ENCODE measurements around the gene C11orf98.

C11orf98 gene

DNA sequence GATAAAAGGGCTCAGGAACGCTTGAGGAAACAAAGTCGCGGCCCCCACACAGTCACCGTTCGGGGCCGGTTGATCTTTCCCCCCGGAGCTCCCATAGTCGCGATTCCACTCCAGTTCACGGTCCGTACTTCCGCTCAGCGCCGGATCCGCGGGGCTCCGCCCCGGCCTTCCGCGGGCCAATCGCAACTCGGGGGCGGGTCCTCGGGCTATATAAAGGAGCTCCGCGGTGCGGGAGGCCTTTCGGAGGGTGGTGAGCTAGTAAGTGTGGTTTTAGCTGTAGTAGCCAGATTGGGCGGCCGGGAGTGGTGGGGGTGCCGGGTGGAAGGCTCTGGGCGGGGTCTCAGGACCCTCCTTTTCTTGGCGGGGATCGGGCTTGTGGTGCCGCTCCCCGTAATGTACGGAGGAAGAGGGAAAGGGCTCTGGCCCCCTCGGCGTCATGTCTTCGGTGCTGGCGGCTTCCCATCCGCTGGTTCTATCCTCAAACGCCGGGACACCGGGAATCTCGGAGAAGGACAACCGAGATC, at the start of gene C11orf98, which contains the start of gene CSKMT:
TSS of gene C11orf98 (minus strand) at position 136 of the 524 bp plus-strand sequence. CDS start at position 95, 41 bp downstream.
TSS of gene CSKMT (plus strand) at position 238 of the 524 bp plus-strand sequence. CDS start 568 bp downstream, outside the sequence.
- peak within 1 kb of the TSS; percentile 98 for H3K4me3 ChIP-seq (ENCODE audit: low read length)
- H3K27ac ChIP-seq (ENCODE audit: low read length) = peak within 1 kb of the TSS; percentile 80
- H3K9me3 ChIP-seq (ENCODE audit: insufficient read depth, low read depth, low read length) = no peaks in the 10 kb centered on the region
- peak within 1 kb of the TSS; percentile 100 for H3K9ac ChIP-seq (ENCODE audit: low read depth, low read length)
- no peaks in the 10 kb centered on the region for H3K27me3 ChIP-seq (ENCODE audit: insufficient read depth, low read length)
- peaks cover 44% of the 10 kb centered on the region for H3K36me3 ChIP-seq (ENCODE audit: insufficient read depth, low read depth, low read length)
- peaks cover 10% of the 10 kb centered on the region; the same call in 1 of the 2 replicates for H3K4me1 ChIP-seq (ENCODE audit: insufficient read depth, low read length)

GRCh38 chr11:62713343-62713742, 48.3 kb upstream of the C11orf98 start:
- Histone ChIP-seq H3K9ac (ENCODE audit: low read depth, low read length) (no peak overlapping the region), H3K4me1 (ENCODE audit: insufficient read depth, low read length) (peaks cover 17% of the 10 kb centered on the region; the same call in 1 of the 2 replicates), H3K27me3 (ENCODE audit: insufficient read depth, low read length) (no peaks in the 10 kb centered on the region), H3K9me3 (ENCODE audit: insufficient read depth, low read depth, low read length) (no peaks in the 10 kb centered on the region), H3K27ac (ENCODE audit: low read length) (no peak overlapping the region), H3K4me3 (ENCODE audit: low read length) (no peak overlapping the region), H3K36me3 (ENCODE audit: insufficient read depth, low read depth, low read length) (peaks cover 79% of the 10 kb centered on the region)

- Histone ChIP-seq H3K9ac (ENCODE audit: low read depth, low read length) (no peak overlapping the region), H3K9me3 (ENCODE audit: insufficient read depth, low read depth, low read length) (no peaks in the 10 kb centered on the region), H3K4me1 (ENCODE audit: insufficient read depth, low read length) (peaks cover 22% of the 10 kb centered on the region; the same call in 1 of the 2 replicates), H3K27me3 (ENCODE audit: insufficient read depth, low read length) (no peaks in the 10 kb centered on the region), H3K36me3 (ENCODE audit: insufficient read depth, low read depth, low read length) (peaks cover 74% of the 10 kb centered on the region), H3K4me3 (ENCODE audit: low read length) (no peak overlapping the region), H3K27ac (ENCODE audit: low read length) (no peak overlapping the region)
Measured at GRCh38 chr11:62712861-62713260, 47.9 kb upstream of the C11orf98 start.

- Histone ChIP-seq H3K27me3 (ENCODE audit: insufficient read depth, low read length) (no peaks in the 10 kb centered on the region), H3K27ac (ENCODE audit: low read length) (no peak overlapping the region), H3K36me3 (ENCODE audit: insufficient read depth, low read depth, low read length) (peaks cover 69% of the 10 kb centered on the region), H3K9me3 (ENCODE audit: insufficient read depth, low read depth, low read length) (no peaks in the 10 kb centered on the region), H3K4me3 (ENCODE audit: low read length) (no peak overlapping the region), H3K4me1 (ENCODE audit: insufficient read depth, low read length) (peaks cover 26% of the 10 kb centered on the region; the same call in 1 of the 2 replicates), H3K9ac (ENCODE audit: low read depth, low read length) (no peak overlapping the region)
Measured at GRCh38 chr11:62712276-62712812, 47.3 kb upstream of the C11orf98 start.

GRCh38 chr11:62710001-62710345, 45.0 kb upstream of the C11orf98 start:
- peak overlapping the region; percentile 96 for H3K27ac ChIP-seq (ENCODE audit: low read length)
- peaks cover 49% of the 10 kb centered on the region for H3K36me3 ChIP-seq (ENCODE audit: insufficient read depth, low read depth, low read length)
- no peaks in the 10 kb centered on the region for H3K9me3 ChIP-seq (ENCODE audit: insufficient read depth, low read depth, low read length)
- H3K9ac ChIP-seq (ENCODE audit: low read depth, low read length) = peak overlapping the region; percentile 88
- H3K4me3 ChIP-seq (ENCODE audit: low read length) = peak overlapping the region; percentile 93
- H3K4me1 ChIP-seq (ENCODE audit: insufficient read depth, low read length) = peaks cover 29% of the 10 kb centered on the region; the same call in 1 of the 2 replicates
- H3K27me3 ChIP-seq (ENCODE audit: insufficient read depth, low read length) = no peaks in the 10 kb centered on the region

- Histone ChIP-seq H3K27me3 (ENCODE audit: insufficient read depth, low read length) (no peaks in the 10 kb centered on the region), H3K9me3 (ENCODE audit: insufficient read depth, low read depth, low read length) (no peaks in the 10 kb centered on the region), H3K4me3 (ENCODE audit: low read length) (peak overlapping the region; percentile 93), H3K4me1 (ENCODE audit: insufficient read depth, low read length) (peaks cover 25% of the 10 kb centered on the region; the same call in 1 of the 2 replicates), H3K9ac (ENCODE audit: low read depth, low read length) (peak overlapping the region; percentile 88), H3K27ac (ENCODE audit: low read length) (peak overlapping the region; percentile 98), H3K36me3 (ENCODE audit: insufficient read depth, low read depth, low read length) (peaks cover 48% of the 10 kb centered on the region)
Measured at GRCh38 chr11:62709247-62710000, 44.4 kb upstream of the C11orf98 start.

GRCh38 chr11:62708793-62709192, 43.8 kb upstream of the C11orf98 start:
- Histone ChIP-seq H3K4me1 (ENCODE audit: insufficient read depth, low read length) (peaks cover 24% of the 10 kb centered on the region; the same call in 1 of the 2 replicates), H3K9ac (ENCODE audit: low read depth, low read length) (peak overlapping the region; percentile 88), H3K27ac (ENCODE audit: low read length) (peak overlapping the region; percentile 98), H3K27me3 (ENCODE audit: insufficient read depth, low read length) (no peaks in the 10 kb centered on the region), H3K36me3 (ENCODE audit: insufficient read depth, low read depth, low read length) (peaks cover 42% of the 10 kb centered on the region), H3K4me3 (ENCODE audit: low read length) (peak overlapping the region; percentile 93), H3K9me3 (ENCODE audit: insufficient read depth, low read depth, low read length) (no peaks in the 10 kb centered on the region)

DNA sequence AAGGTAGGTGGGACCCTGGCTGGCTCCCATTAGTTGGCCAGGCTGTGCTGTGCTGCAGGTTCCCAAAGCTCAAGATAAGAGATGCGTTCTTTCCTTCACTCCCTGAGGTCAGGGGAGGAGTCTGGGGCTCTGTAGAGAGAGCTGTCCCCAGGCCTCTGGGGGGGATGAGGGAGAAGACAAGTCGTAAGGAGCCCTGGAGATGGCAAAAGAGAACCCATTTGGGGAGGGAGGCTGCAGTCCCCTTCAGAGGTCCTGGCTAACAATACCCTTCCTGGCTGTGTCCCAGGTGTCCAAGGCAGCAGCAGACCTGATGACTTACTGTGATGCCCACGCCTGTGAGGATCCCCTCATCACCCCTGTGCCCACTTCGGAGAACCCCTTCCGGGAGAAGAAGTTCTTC, 43.4 kb upstream of the C11orf98 start:
- H3K4me3 ChIP-seq (ENCODE audit: low read length) = peak overlapping the region; percentile 93
- peak overlapping the region; percentile 88 for H3K9ac ChIP-seq (ENCODE audit: low read depth, low read length)
- H3K9me3 ChIP-seq (ENCODE audit: insufficient read depth, low read depth, low read length) = no peaks in the 10 kb centered on the region
- peaks cover 38% of the 10 kb centered on the region for H3K36me3 ChIP-seq (ENCODE audit: insufficient read depth, low read depth, low read length)
- no peaks in the 10 kb centered on the region for H3K27me3 ChIP-seq (ENCODE audit: insufficient read depth, low read length)
- peak overlapping the region; percentile 98 for H3K27ac ChIP-seq (ENCODE audit: low read length)
- H3K4me1 ChIP-seq (ENCODE audit: insufficient read depth, low read length) = peaks cover 24% of the 10 kb centered on the region; the same call in 1 of the 2 replicates

DNA sequence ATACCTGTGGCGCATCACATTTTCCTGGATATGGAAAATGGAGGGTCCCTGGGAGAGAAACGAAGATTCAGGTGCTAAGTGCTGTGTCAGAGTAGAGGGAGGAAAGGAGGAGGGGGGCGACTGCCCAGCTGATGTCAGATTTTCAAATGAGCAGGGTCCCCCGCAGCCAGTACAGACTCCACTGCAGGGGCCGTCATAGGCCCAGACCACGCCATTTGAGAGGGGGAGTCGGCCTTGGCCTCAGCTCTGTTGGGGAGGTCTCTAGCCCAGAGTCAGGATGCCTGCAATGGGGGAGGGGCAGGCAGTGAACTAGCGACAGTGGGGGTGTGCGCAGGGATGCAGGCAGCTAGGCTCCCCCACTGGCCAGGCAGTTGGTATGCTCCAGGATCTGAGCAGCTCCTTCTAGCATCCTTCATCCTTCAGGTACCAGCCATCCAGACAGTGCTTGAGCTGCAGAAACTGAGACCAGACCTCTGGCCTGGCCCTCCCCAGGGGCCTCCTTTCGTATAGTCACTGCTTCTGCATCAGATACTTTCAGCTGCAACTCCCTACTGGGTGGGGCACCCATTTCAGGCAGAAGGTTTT, 42.4 kb upstream of the C11orf98 start, which contains the start of the genes BSCL2 and GNG3:
TSS of gene BSCL2 (minus strand) at position 148 of the 585 bp plus-strand sequence. CDS start 229 bp downstream, outside the sequence.
TSS of gene GNG3 (plus strand) at position 400 of the 585 bp plus-strand sequence. CDS start 620 bp downstream, outside the sequence.
- peak within 1 kb of the TSS; percentile 93 for H3K4me3 ChIP-seq (ENCODE audit: low read length)
- H3K27ac ChIP-seq (ENCODE audit: low read length) = peak within 1 kb of the TSS; percentile 98
- H3K36me3 ChIP-seq (ENCODE audit: insufficient read depth, low read depth, low read length) = peaks cover 30% of the 10 kb centered on the region
- peak within 1 kb of the TSS; percentile 88; the same call in 1 of the 2 replicates for H3K9ac ChIP-seq (ENCODE audit: low read depth, low read length)
- H3K27me3 ChIP-seq (ENCODE audit: insufficient read depth, low read length) = no peaks in the 10 kb centered on the region
- H3K9me3 ChIP-seq (ENCODE audit: insufficient read depth, low read depth, low read length) = no peaks in the 10 kb centered on the region
- peaks cover 24% of the 10 kb centered on the region; the same call in 1 of the 2 replicates for H3K4me1 ChIP-seq (ENCODE audit: insufficient read depth, low read length)

GRCh38 chr11:62706850-62707247, 41.8 kb upstream of the C11orf98 start:
- H3K27ac ChIP-seq (ENCODE audit: low read length) = peak overlapping the region; percentile 41
- H3K36me3 ChIP-seq (ENCODE audit: insufficient read depth, low read depth, low read length) = peaks cover 31% of the 10 kb centered on the region
- peaks cover 24% of the 10 kb centered on the region; the same call in 1 of the 2 replicates for H3K4me1 ChIP-seq (ENCODE audit: insufficient read depth, low read length)

More at GRCh38 chr11:62706850-62707247, 41.8 kb upstream of the C11orf98 start:
- H3K27me3 ChIP-seq (ENCODE audit: insufficient read depth, low read length) = no peaks in the 10 kb centered on the region
- H3K9me3 ChIP-seq (ENCODE audit: insufficient read depth, low read depth, low read length) = no peaks in the 10 kb centered on the region
- peak overlapping the region; percentile 88 for H3K4me3 ChIP-seq (ENCODE audit: low read length)
- peak overlapping the region; percentile 87; the same call in 1 of the 2 replicates for H3K9ac ChIP-seq (ENCODE audit: low read depth, low read length)
